T-helper 1 cell treated with Interleukin-12 subunit alpha and Interleukin-12 subunit beta and Interleukin-4 antibody, amounts not matched to agents 30 ng/mL and 1 ng/mL, for 36 hours (primary cell): ENCODE data around the gene EOLA1. TPM values are rescaled to one million over a fixed set of nuclear protein-coding genes. Genes with fewer than 3 reads are reported as not detected.
"Not testable (repeated sequence)": the region's sequence is repeated elsewhere in the genome, so short reads cannot be mapped to it uniquely, and the experiment has no call there.

Source experiments
- intact Hi-C: fragments of 100-400 bp; cut with micrococcal nuclease; formaldehyde crosslinking; loops from one replicate; pipeline ENCODE4 v1.15.1; 2024
- total RNA-seq: library from RNA; stranded (reverse); gene quantifications from 2 replicates; pipeline ENCODE4 v1.2.3, GENCODE V29; 2022

Gene EOLA1
- total RNA-seq, 1 donor from 2014 or later = 44.6 TPM

DNA sequence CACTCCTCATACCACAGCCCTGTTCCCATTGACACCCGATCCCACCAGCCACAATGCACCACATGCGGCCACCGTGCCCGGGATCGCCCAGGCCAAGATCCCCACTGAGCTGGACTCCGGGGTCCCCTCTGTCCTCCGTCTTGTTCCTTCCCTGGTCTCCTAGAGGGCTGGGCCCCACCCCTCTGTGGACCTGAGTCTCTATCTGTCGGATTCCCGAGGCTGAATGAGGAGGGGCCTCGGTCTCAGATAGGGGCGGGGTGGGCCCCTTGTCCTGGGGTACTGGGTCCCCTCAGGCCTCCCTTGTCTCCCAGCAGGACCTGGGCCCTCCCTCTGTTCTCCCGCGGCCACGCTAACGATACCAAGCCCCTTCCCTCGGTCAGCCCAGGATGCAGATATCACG lies 44.8 kb downstream of the EOLA1 start:
- intact Hi-C loops = not testable (repeated sequence)

- intact Hi-C loops = not testable (repeated sequence)
Observed at GRCh38 chrX:149587359-149587758, 46.5 kb downstream of the EOLA1 start, which contains the start of gene MAGEA9B. MAGEA9B (minus strand) TSS chrX:149587459; CDS start chrX:149583179, 4,280 bp downstream.

- intact Hi-C loops = not testable (repeated sequence)
Observed at GRCh38 chrX:149590993-149591392, 50.2 kb downstream of the EOLA1 start.

DNA sequence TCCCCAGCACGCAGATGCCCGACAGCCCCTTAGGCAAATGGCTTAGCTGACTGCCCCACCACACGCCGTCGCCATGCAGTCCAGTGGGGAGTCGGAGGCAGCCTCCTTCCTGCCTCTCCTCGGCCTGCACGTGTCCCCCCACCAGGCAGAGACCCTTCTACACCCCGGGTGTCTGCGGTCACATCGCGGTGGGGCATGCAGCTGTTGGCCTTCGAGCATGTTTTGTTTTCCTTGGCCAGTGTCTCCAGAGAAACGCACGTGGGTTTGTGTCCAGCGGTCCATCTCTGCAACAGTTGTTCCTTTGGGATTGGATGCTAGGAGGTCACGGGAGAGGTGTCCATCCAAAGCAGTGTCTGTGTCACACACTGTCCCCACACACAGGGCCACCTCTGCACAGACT lies 54.4 kb downstream of the EOLA1 start, which contains the start of gene HSFX2:
HSFX2 (minus strand) TSS at position 101 of the 400 bp plus-strand sequence. CDS start 614 bp downstream, outside the sequence.
- intact Hi-C loops = not testable (repeated sequence)

DNA sequence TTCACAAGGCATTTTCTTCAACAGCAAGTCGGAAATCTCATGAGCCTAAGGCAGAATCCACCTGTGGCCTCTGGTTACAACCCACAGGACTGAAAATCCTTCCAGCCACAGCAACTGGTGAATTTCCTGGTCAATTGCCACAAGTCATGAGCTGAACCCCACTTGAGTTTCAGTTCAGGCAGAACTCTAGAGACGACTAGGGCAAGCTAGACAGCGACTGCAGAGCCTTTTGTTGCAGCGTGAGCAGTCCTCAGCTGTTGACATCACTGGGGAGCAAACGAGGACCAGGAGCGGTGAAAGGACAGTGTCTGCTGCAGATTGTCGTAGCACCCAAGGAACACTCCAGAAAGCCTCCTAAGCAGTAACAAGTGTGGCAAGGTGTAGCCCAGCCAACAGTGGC lies 55.1 kb downstream of the EOLA1 start:
- intact Hi-C loops = not testable (repeated sequence)

Other genes with a start within 250 kb of the EOLA1 start
- 93.3 and 96.6 TPM in 2 replicates for gene IDS, start 35.7 kb upstream of the EOLA1 start, total RNA-seq
- gene HSFX3, start 8.9 kb downstream of the EOLA1 start, total RNA-seq = not detected in 2 replicates
- gene MAGEA9B, start 46.4 kb downstream of the EOLA1 start, total RNA-seq = not detected in 2 replicates
- 0.59 TPM in 1 of 2 replicates, not detected in the other for gene HSFX2, start 54.3 kb downstream of the EOLA1 start, total RNA-seq
- 24.5 and 31.7 TPM in 2 replicates for gene TMEM185A, start 90.8 kb downstream of the EOLA1 start, total RNA-seq
- not detected in 2 replicates for gene MAGEA11, start 171.0 kb downstream of the EOLA1 start, total RNA-seq
- 1.0 and 1.2 TPM in 2 replicates for gene HSFX1, start 233.1 kb downstream of the EOLA1 start, total RNA-seq
- gene MAGEA9, start 240.9 kb downstream of the EOLA1 start, total RNA-seq = not detected in 2 replicates